Mononuclear cell (primary cell): Measurements from ENCODE around the gene SORL1-AS1. TPM values are rescaled to one million over a fixed set of nuclear protein-coding genes. Genes with fewer than 3 reads are reported as not detected.
"Not testable (repeated sequence)": the region's sequence is repeated elsewhere in the genome, so short reads cannot be mapped to it uniquely, and the experiment has no call there.

Experiments used
- H3K27me3 ChIP-seq: 2 replicates; pipeline ENCODE4 v1.6.0; 2011; ENCODE audit warnings: low read length, control low read depth; ENCODE audit not compliant: insufficient read depth
- H3K4me1 ChIP-seq: 2 replicates; pipeline ENCODE4 v1.5.1; 2011; ENCODE audit warnings: mild to moderate bottlenecking, low read length, control low read depth; ENCODE audit not compliant: insufficient read depth
- H3K4me3 ChIP-seq: 2 replicates; pipeline ENCODE4 v1.5.1; 2011; ENCODE audit warnings: mild to moderate bottlenecking, low read length, moderate library complexity
- H3K9me3 ChIP-seq: 2 replicates; pipeline ENCODE4 v1.5.1; 2011; ENCODE audit warnings: low read depth, mild to moderate bottlenecking, control low read depth, low read length
- total RNA-seq: library from RNA; depleted of rRNA; stranded (reverse); fragments of >200 nt; gene quantifications from one replicate; pipeline ENCODE4 v1.2.3, GENCODE V29; 2012

Gene SORL1-AS1

GRCh38 chr11:121412711-121413415, 39.9 kb downstream of the SORL1-AS1 start:
- no peaks in the 10 kb centered on the region for H3K27me3 ChIP-seq

GRCh38 chr11:121412000-121412587, 40.7 kb downstream of the SORL1-AS1 start:
- no peaks in the 10 kb centered on the region for H3K27me3 ChIP-seq
- H3K9me3 ChIP-seq: no peaks in the 10 kb centered on the region
- no peak overlapping the region for H3K4me3 ChIP-seq
- peaks cover 31% of the 10 kb centered on the region for H3K4me1 ChIP-seq

More at GRCh38 chr11:121412711-121413415, 39.9 kb downstream of the SORL1-AS1 start:
- Histone ChIP-seq H3K4me1 (peaks cover 39% of the 10 kb centered on the region), H3K4me3 (no peak overlapping the region), H3K9me3 (no peaks in the 10 kb centered on the region)

- peaks cover 28% of the 10 kb centered on the region for H3K4me1 ChIP-seq
- H3K4me3 ChIP-seq, H3K27me3 ChIP-seq, H3K9me3 ChIP-seq: not testable (repeated sequence)
Observed at GRCh38 chr11:121411330-121411729, 41.4 kb downstream of the SORL1-AS1 start.

- H3K4me3 ChIP-seq, H3K27me3 ChIP-seq, H3K9me3 ChIP-seq: not testable (repeated sequence)
- H3K4me1 ChIP-seq: peaks cover 25% of the 10 kb centered on the region
Observed at GRCh38 chr11:121410041-121410440, 42.7 kb downstream of the SORL1-AS1 start.

- Histone ChIP-seq H3K9me3 (no peaks in the 10 kb centered on the region), H3K4me1 (peaks cover 18% of the 10 kb centered on the region), H3K4me3 (no peak overlapping the region), H3K27me3 (no peaks in the 10 kb centered on the region)
Observed at GRCh38 chr11:121408830-121409229, 43.9 kb downstream of the SORL1-AS1 start.

- H3K4me1 ChIP-seq: peaks cover 18% of the 10 kb centered on the region
- H3K9me3 ChIP-seq: no peaks in the 10 kb centered on the region
- H3K27me3 ChIP-seq: no peaks in the 10 kb centered on the region
- no peak overlapping the region for H3K4me3 ChIP-seq
Observed at GRCh38 chr11:121406291-121406690, 46.5 kb downstream of the SORL1-AS1 start.

- no peak overlapping the region for H3K4me3 ChIP-seq
- H3K4me1 ChIP-seq: peaks cover 18% of the 10 kb centered on the region
- H3K9me3 ChIP-seq: no peaks in the 10 kb centered on the region
- H3K27me3 ChIP-seq: no peaks in the 10 kb centered on the region
Observed at GRCh38 chr11:121405646-121406045, 47.1 kb downstream of the SORL1-AS1 start.

- Histone ChIP-seq H3K9me3 (no peaks in the 10 kb centered on the region), H3K27me3 (no peaks in the 10 kb centered on the region), H3K4me3 (no peak overlapping the region), H3K4me1 (peaks cover 23% of the 10 kb centered on the region)
Observed at GRCh38 chr11:121394785-121395184, 58.0 kb downstream of the SORL1-AS1 start.

- Histone ChIP-seq H3K9me3 (no peaks in the 10 kb centered on the region), H3K27me3 (no peaks in the 10 kb centered on the region), H3K4me1 (peaks cover 23% of the 10 kb centered on the region), H3K4me3 (no peak overlapping the region)
Observed at GRCh38 chr11:121393855-121394254, 58.9 kb downstream of the SORL1-AS1 start.

GRCh38 chr11:121391914-121392313, 60.9 kb downstream of the SORL1-AS1 start:
- Histone ChIP-seq H3K27me3 (no peaks in the 10 kb centered on the region), H3K4me1 (peaks cover 23% of the 10 kb centered on the region), H3K9me3 (no peaks in the 10 kb centered on the region), H3K4me3 (no peak overlapping the region)

- H3K9me3 ChIP-seq: no peaks in the 10 kb centered on the region
Observed at GRCh38 chr11:121389651-121390050, 63.1 kb downstream of the SORL1-AS1 start.

More at GRCh38 chr11:121389651-121390050, 63.1 kb downstream of the SORL1-AS1 start:
- Histone ChIP-seq H3K27me3 (no peaks in the 10 kb centered on the region), H3K4me1 (peaks cover 19% of the 10 kb centered on the region), H3K4me3 (no peak overlapping the region)

Other genes with a start within 250 kb of the SORL1-AS1 start
- gene SC5D, start 160.2 kb downstream of the SORL1-AS1 start, total RNA-seq: 79.0 TPM
- gene SORL1, start 653 bp downstream of the SORL1-AS1 start, total RNA-seq: 216 TPM